Measurements from ENCODE around the gene PLA2G4F.

- no peak for TF ChIP-seq POLR2A (IDR thresholded peaks at IDR 0.05)
- no peak for TF ChIP-seq CTCF (IDR thresholded peaks at IDR 0.05)
Observed at GRCh38 chr15:42097018-42097417, 59.4 kb downstream of the PLA2G4F start.

Data from tibial nerve (tissue), 3 donors.